H1 (cell line): Measurements from ENCODE around the gene MPPED2. TPM values are rescaled to one million over a fixed set of nuclear protein-coding genes. Genes with fewer than 3 reads are reported as not detected.

Experiments used
- CTCF ChIA-PET: fragments of 300-600 bp; sonication (Branson Sonifier 250); formaldehyde crosslinking; loops from one replicate; lab custom pipeline; 2021; ENCODE audit not compliant: partially characterized antibody; lab: Charles Lee
- POLR2A ChIA-PET: fragments of 300-600 bp; sonication (Branson Sonifier 250); formaldehyde crosslinking; loops from one replicate; lab custom pipeline; 2021; ENCODE audit warnings: inconsistent platforms; ENCODE audit not compliant: partially characterized antibody; lab: Charles Lee
- DNase-seq, 2 experiments: peaks; one replicate each; pipeline versions ENCODE4 v3.0.0 to v3.0.0-alpha.2; 2010 to 2022; ENCODE audit warnings: low spot score in 2 of 2, low read depth in 1 of 2, mixed read lengths in 1 of 2
- FAIRE-seq: peaks from 2 replicates; lab custom pipeline; 2011; peaks lifted over from hg19 to GRCh38; lab: Jason Lieb, UNC
- H2AFZ ChIP-seq: 2 replicates; pipeline ENCODE4 v1.8.1; 2012; ENCODE audit warnings: low read length, inconsistent platforms
- H2AK5ac ChIP-seq: 2 replicates; pipeline ENCODE4 v1.6.1; 2013; ENCODE audit warnings: low read depth, low read length
- H2BK120ac ChIP-seq: replicated peaks from 2 replicates; pipeline ENCODE3; 2013; ENCODE audit warnings: low read depth, low read length, inconsistent platforms
- H2BK12ac ChIP-seq: 2 replicates; pipeline ENCODE4 v1.6.1; 2013; ENCODE audit warnings: low read depth, low read length
- H2BK15ac ChIP-seq: 2 replicates; pipeline ENCODE4 v1.6.1; 2013; ENCODE audit warnings: low read length
- H2BK20ac ChIP-seq: 2 replicates; pipeline ENCODE4 v1.6.1; 2013; ENCODE audit warnings: low read length
- H2BK5ac ChIP-seq: 2 replicates; pipeline ENCODE4 v1.6.1; 2013; ENCODE audit warnings: low read depth, low read length
- H3K14ac ChIP-seq: 2 replicates; pipeline ENCODE4 v1.6.1; 2013; ENCODE audit warnings: inconsistent platforms; ENCODE audit not compliant: insufficient read length
- H3K18ac ChIP-seq: 2 replicates; pipeline ENCODE4 v1.6.1; 2013; ENCODE audit warnings: low read length; ENCODE audit errors: extremely low read depth
- H3K23ac ChIP-seq: 2 replicates; pipeline ENCODE4 v1.6.1; 2013; ENCODE audit warnings: inconsistent platforms; ENCODE audit not compliant: insufficient read length
- H3K23me2 ChIP-seq: 2 replicates; pipeline ENCODE4 v1.6.1; 2013; ENCODE audit warnings: low read depth, low read length
- H3K27ac ChIP-seq: 2 replicates; pipeline ENCODE4 v1.6.1; 2011; ENCODE audit warnings: low read depth, low read length, inconsistent platforms
- H3K27me3 ChIP-seq, 4 experiments: replicated peaks in 1 of 4; 1 replicate in 1 of 4; 2 replicates in 3 of 4; pipeline versions ENCODE4 v1.6.1 to v1.8.1; 2011 to 2013; ENCODE audit warnings: low read length in 3 of 4, mild to moderate bottlenecking in 3 of 4, inconsistent platforms in 2 of 4, mixed read lengths in 2 of 4, moderate library complexity in 1 of 4; ENCODE audit not compliant: control insufficient read depth in 3 of 4, insufficient read depth in 3 of 4; ENCODE audit errors: extremely low read depth in 1 of 4
- H3K36me3 ChIP-seq, 4 experiments: 2 replicates each; pipeline versions ENCODE4 v1.6.1 to v1.8.1; 2011 to 2013; ENCODE audit warnings: mild to moderate bottlenecking in 4 of 4, low read length in 3 of 4, moderate library complexity in 2 of 4, control low read depth in 1 of 4, inconsistent platforms in 1 of 4; ENCODE audit not compliant: insufficient read depth in 4 of 4, control insufficient read depth in 2 of 4
- H3K4ac ChIP-seq: replicated peaks from 2 replicates; pipeline ENCODE3; 2013; ENCODE audit warnings: low read length, low read depth, mixed read lengths, inconsistent platforms; ENCODE audit not compliant: insufficient read length
- H3K4me1 ChIP-seq, 4 experiments: replicated peaks in 1 of 4; 1 replicate in 1 of 4; 2 replicates in 3 of 4; pipeline versions ENCODE4 v1.6.1 to v1.8.1; 2011 to 2013; ENCODE audit warnings: low read length in 3 of 4, inconsistent platforms in 2 of 4, mixed read lengths in 1 of 4; ENCODE audit not compliant: insufficient read depth in 4 of 4, control insufficient read depth in 3 of 4
- H3K4me2 ChIP-seq, 2 experiments: 2 replicates each; pipeline versions ENCODE4 v1.6.1 to v1.8.1; 2011 to 2013; ENCODE audit warnings: low read depth in 2 of 2, low read length in 2 of 2, control low read depth in 1 of 2, inconsistent platforms in 1 of 2, mild to moderate bottlenecking in 1 of 2; ENCODE audit not compliant: insufficient read depth in 1 of 2
- H3K4me3 ChIP-seq, 4 experiments: fragments of 200-600, 300-600 bp in 1 of 4; sonication (generic), shearing (Covaris generic), sonication (Bioruptor Twin) in 1 of 4; 2 replicates each; pipeline versions ENCODE4 v1.5.1 to v1.8.1; 2011 to 2016; ENCODE audit warnings: low read length in 4 of 4, low read depth in 3 of 4, control low read depth in 2 of 4, inconsistent platforms in 2 of 4, mild to moderate bottlenecking in 2 of 4, mixed read lengths in 1 of 4, moderate library complexity in 1 of 4; ENCODE audit not compliant: insufficient read depth in 2 of 4; ENCODE audit errors: extremely low read depth in 1 of 4
- H3K56ac ChIP-seq: replicated peaks from 2 replicates; pipeline ENCODE3; 2013; ENCODE audit warnings: low read depth, mild to moderate bottlenecking, mixed read lengths, low read length, inconsistent platforms; ENCODE audit not compliant: insufficient read length
- H3K79me1 ChIP-seq: 2 replicates; pipeline ENCODE4 v1.6.1; 2013; ENCODE audit warnings: low read depth, low read length, control low read depth
- H3K79me2 ChIP-seq, 2 experiments: 2 replicates each; pipeline versions ENCODE4 v1.6.1 to v1.8.1; 2012 to 2013; ENCODE audit warnings: low read length in 2 of 2, mild to moderate bottlenecking in 2 of 2, inconsistent platforms in 1 of 2; ENCODE audit not compliant: insufficient read depth in 2 of 2, control insufficient read depth in 1 of 2
- H3K9ac ChIP-seq, 4 experiments: replicated peaks in 1 of 4; 1 replicate in 1 of 4; 2 replicates in 3 of 4; pipeline versions ENCODE4 v1.6.1 to v1.8.1; 2011 to 2013; ENCODE audit warnings: low read depth in 3 of 4, low read length in 3 of 4, control low read depth in 2 of 4, mild to moderate bottlenecking in 2 of 4, moderate library complexity in 2 of 4, inconsistent platforms in 1 of 4; ENCODE audit errors: extremely low read depth in 1 of 4
- H3K9me3 ChIP-seq, 2 experiments: 2 replicates each; pipeline versions ENCODE4 v1.6.1 to v1.8.1; 2012 to 2013; ENCODE audit warnings: mild to moderate bottlenecking in 2 of 2, moderate library complexity in 2 of 2, control low read depth in 1 of 2, inconsistent platforms in 1 of 2, low read depth in 1 of 2, low read length in 1 of 2, mixed read lengths in 1 of 2; ENCODE audit not compliant: insufficient read depth in 2 of 2
- H4K20me1 ChIP-seq, 2 experiments: replicated peaks in 1 of 2; 2 replicates each; pipeline versions ENCODE3 to v1.8.1; 2011 to 2013; ENCODE audit warnings: inconsistent platforms in 2 of 2, low read length in 2 of 2, mild to moderate bottlenecking in 1 of 2; ENCODE audit not compliant: insufficient read depth in 2 of 2, control insufficient read depth in 1 of 2
- H4K5ac ChIP-seq: 2 replicates; pipeline ENCODE4 v1.6.1; 2013; ENCODE audit warnings: low read length, low read depth, mixed read lengths, inconsistent platforms; ENCODE audit not compliant: insufficient read length
- H4K8ac ChIP-seq: 2 replicates; pipeline ENCODE4 v1.8.0; 2013; ENCODE audit warnings: mild to moderate bottlenecking, moderate library complexity, low read length, inconsistent platforms; ENCODE audit not compliant: insufficient read depth; ENCODE audit errors: extremely low read depth
- H4K91ac ChIP-seq: replicated peaks from 2 replicates; pipeline ENCODE3; 2013; ENCODE audit warnings: low read length, mixed read lengths, inconsistent platforms; ENCODE audit not compliant: insufficient read length
- CBX5 ChIP-seq: fragments of 300-800, 300-1000 bp; sonication (generic); IDR thresholded peaks from 2 replicates; pipeline ENCODE4 v1.7.1; 2016; ENCODE audit warnings: antibody characterized with exemption, low read length, low read depth
- WGBS, 2 experiments: shearing (Covaris generic) in 1 of 2; methylation state at CpG; one replicate each; pipeline versions ENCODE4 v1.1.6 to v1.1.7; 2013 to 2015; ENCODE audit warnings: low lambda C conversion rate in 2 of 2, mixed read lengths in 2 of 2, inconsistent platforms in 1 of 2, low coverage in 1 of 2, missing lambda C conversion rate in 1 of 2; ENCODE audit not compliant: insufficient replicate concordance in 2 of 2, insufficient coverage in 1 of 2, insufficient read length in 1 of 2; ENCODE audit errors: extremely low coverage in 1 of 2, missing lambda C conversion rate in 1 of 2; 5-methylcytosine and 5-hydroxymethylcytosine counted together
- polyA plus RNA-seq, 7 experiments: library from polyadenylated mRNA; depleted of rRNA in 3 of 7; stranded (reverse) in 5 of 7; unstranded in 2 of 7; fragments of >200 nt in 5 of 7; fragments of 200-250 nt in 2 of 7; gene quantifications; 1 replicate in 5 of 7; 2 replicates in 1 of 7; 4 replicates in 1 of 7; pipeline versions ENCODE4 v1.2.1 to v1.2.3, GENCODE V29; 2011 to 2013; ENCODE audit warnings: missing spikeins in 2 of 7, mixed read lengths in 2 of 7
- total RNA-seq: library from RNA; stranded (reverse); fragmentation: NEBNext Ultra II Directional; extraction: Animal tissue kit (Norgen Biotek cat#: 25700); gene quantifications from 2 replicates; pipeline ENCODE4 v1.2.1, GENCODE V29; 2021

The MPPED2 gene
- total and polyA plus RNA-seq, 2 of the 8 experiments (the other 6 are each of a cell fraction or from before 2014, with no cell fraction given), result 1.3 to 3.5 TPM

- H3K23ac ChIP-seq, result no peak overlapping the region
- no peak overlapping the region for H3K9ac ChIP-seq
- H3K18ac ChIP-seq, result no peak overlapping the region
- no peak overlapping the region for H2AFZ ChIP-seq
- FAIRE-seq (no peak), DNase-seq (no peak)
- H3K4me1 ChIP-seq, result peaks cover 0 to 17% (median 4%) of the 10 kb centered on the region in 4 experiments; a peak in 3 of 7 replicates
- H2BK5ac ChIP-seq, result no peak overlapping the region
- no peaks in the 10 kb centered on the region for H3K23me2 ChIP-seq
- H3K4ac ChIP-seq, result no peak overlapping the region
- 91% methylated on average over 1 of the region's 1 CpG; no CpG with 5 or more reads in 1 of the 2 experiments for WGBS, 2 experiments
- ChIA-PET CTCF (no interaction called here), POLR2A (no interaction called here)
- no peaks in the 10 kb centered on the region for H3K27me3 ChIP-seq
- no peak overlapping the region for H3K4me3 ChIP-seq
- TF ChIP-seq CBX5, result no peak
- H3K79me1 ChIP-seq, result no peaks in the 10 kb centered on the region; the same call in 1 of the 2 replicates
- H2BK12ac ChIP-seq, result no peak overlapping the region
- no peaks in the 10 kb centered on the region for H3K36me3 ChIP-seq
- H4K91ac ChIP-seq, result no peak overlapping the region
- no peak overlapping the region for H3K56ac ChIP-seq
- H2BK20ac ChIP-seq, result no peak overlapping the region
- no peak overlapping the region for H2AK5ac ChIP-seq
- H2BK15ac ChIP-seq, result no peak overlapping the region
- no peaks in the 10 kb centered on the region for H3K9me3 ChIP-seq
- no peak overlapping the region for H3K4me2 ChIP-seq
- no peaks in the 10 kb centered on the region for H4K20me1 ChIP-seq
- H3K79me2 ChIP-seq, result no peaks in the 10 kb centered on the region
- no peak overlapping the region for H4K5ac ChIP-seq
- no peak overlapping the region for H4K8ac ChIP-seq
- H3K14ac ChIP-seq, result no peak overlapping the region
- H2BK120ac ChIP-seq, result no peak overlapping the region
- no peak overlapping the region for H3K27ac ChIP-seq
These were observed 120.5 kb downstream of the MPPED2 start for GRCh38 chr11:30465623-30466022.
